ENCODE results near the gene DIP2C. TPM values are rescaled to one million over a fixed set of nuclear protein-coding genes. Genes with fewer than 3 reads are reported as not detected.

Gene DIP2C
- total RNA-seq, 2 donors from 2014 or later: 13.0 to 13.7 TPM

DNA sequence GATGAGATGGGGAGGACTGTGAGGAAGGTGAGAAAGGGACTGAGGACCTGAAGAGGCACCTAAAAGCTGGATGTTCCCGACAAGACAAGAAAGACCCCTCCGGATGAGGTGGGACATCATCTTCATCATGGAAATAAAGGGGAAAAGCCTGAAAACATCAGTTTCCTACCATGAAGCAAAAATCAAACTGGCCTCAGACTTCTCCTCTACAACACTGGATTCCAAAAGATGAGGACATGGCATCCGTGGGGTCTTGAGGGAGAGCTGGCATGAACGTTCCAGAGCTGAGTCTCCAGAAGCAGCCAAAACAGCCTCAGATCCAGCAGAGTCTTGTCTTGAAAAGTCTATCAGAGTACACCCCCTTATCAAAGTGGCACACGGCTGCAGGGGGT is 44.5 kb downstream of the DIP2C start:
- Mint-ChIP-seq H3K27me3 (ENCODE audit: insufficient read depth) (no peaks in the 10 kb centered on the region), H3K27ac (no peak overlapping the region), H3K9me3 (peaks cover 4% of the 10 kb centered on the region), H3K36me3 (ENCODE audit: low read depth) (peaks cover 13% of the 10 kb centered on the region), H3K4me3 (no peak overlapping the region), H3K4me1 (peaks cover 4% of the 10 kb centered on the region)
- Histone ChIP-seq H3K36me3 (ENCODE audit: control insufficient read depth, insufficient read depth, low read length) (no peaks in the 10 kb centered on the region), H3K9me3 (ENCODE audit: control insufficient read depth, low read length) (peaks cover 5% of the 10 kb centered on the region), H3K4me3 (ENCODE audit: low read length) (no peak overlapping the region), H3K4me1 (ENCODE audit: control insufficient read depth, insufficient read depth, low read length) (no peaks in the 10 kb centered on the region), H3K27ac (ENCODE audit: low read depth, low read length) (no peak overlapping the region), H3K9ac (ENCODE audit: extremely low read depth, low read length, poor library complexity, severe bottlenecking) (no peak overlapping the region), H3K27me3 (ENCODE audit: control insufficient read depth, insufficient read depth, low read length, poor library complexity, severe bottlenecking) (no peaks in the 10 kb centered on the region)
- 93 to 96% methylated on average over 4 to 5 of the region's 5 CpGs for WGBS, 2 experiments (ENCODE audit: insufficient coverage in 1 of 2, insufficient read length in 1 of 2)
- no peak for DNase-seq
- TF ChIP-seq, protein P1, sequence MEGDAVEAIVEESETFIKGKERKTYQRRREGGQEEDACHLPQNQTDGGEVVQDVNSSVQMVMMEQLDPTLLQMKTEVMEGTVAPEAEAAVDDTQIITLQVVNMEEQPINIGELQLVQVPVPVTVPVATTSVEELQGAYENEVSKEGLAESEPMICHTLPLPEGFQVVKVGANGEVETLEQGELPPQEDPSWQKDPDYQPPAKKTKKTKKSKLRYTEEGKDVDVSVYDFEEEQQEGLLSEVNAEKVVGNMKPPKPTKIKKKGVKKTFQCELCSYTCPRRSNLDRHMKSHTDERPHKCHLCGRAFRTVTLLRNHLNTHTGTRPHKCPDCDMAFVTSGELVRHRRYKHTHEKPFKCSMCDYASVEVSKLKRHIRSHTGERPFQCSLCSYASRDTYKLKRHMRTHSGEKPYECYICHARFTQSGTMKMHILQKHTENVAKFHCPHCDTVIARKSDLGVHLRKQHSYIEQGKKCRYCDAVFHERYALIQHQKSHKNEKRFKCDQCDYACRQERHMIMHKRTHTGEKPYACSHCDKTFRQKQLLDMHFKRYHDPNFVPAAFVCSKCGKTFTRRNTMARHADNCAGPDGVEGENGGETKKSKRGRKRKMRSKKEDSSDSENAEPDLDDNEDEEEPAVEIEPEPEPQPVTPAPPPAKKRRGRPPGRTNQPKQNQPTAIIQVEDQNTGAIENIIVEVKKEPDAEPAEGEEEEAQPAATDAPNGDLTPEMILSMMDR (conservative IDR thresholded peaks at IDR 0.05): no peak

DNA sequence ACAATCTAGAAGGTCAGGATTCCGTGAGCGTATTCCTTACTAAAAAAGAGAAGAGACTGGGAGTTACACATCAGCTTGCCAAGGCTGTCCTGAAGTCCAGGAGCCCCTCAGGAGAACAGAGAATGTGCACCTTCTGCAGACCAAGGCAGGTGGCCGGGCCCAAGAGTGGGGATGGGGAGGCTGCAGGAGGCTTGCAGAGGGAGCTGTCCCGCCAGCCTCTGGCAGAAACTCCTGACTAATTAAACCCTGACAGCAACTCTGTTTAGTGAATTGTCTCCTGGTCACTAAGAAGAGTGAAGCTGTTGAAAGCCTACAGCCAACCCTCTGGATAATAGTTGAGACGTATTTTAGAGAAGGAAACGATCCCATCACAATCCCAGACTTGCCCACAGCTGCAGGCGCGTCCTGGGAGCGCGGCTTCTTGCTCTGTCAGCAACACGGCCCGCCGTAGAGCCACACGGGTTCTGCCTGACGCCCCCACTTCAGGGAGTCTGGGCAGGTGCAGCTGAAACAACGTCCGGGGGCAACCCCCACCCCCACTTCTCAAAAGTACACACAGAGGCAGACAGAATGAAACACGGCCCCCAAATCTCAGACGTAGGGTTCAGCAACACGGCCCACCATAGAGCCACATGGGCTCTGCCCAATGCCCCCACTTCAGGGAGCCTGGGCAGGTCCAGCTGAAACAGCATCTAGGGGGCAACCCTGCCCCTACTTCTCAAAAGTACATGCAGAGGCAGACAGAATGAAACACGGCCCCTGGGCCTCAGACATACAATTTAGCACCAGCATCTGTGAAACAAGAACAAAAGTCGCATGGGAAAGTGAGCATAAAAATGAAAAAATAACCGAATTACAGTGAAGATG is 45.2 kb downstream of the DIP2C start:
- WGBS, 2 experiments (ENCODE audit: insufficient coverage in 1 of 2, insufficient read length in 1 of 2): 81 to 85% methylated on average over 9 to 23 of the region's 23 CpGs
- Histone ChIP-seq H3K4me3 (ENCODE audit: low read length) (no peak overlapping the region), H3K27ac (ENCODE audit: low read depth, low read length) (peak overlapping the region; percentile 17), H3K36me3 (ENCODE audit: control insufficient read depth, insufficient read depth, low read length) (no peaks in the 10 kb centered on the region), H3K9ac (ENCODE audit: extremely low read depth, low read length, poor library complexity, severe bottlenecking) (no peak overlapping the region), H3K27me3 (ENCODE audit: control insufficient read depth, insufficient read depth, low read length, poor library complexity, severe bottlenecking) (no peaks in the 10 kb centered on the region), H3K4me1 (ENCODE audit: control insufficient read depth, insufficient read depth, low read length) (no peaks in the 10 kb centered on the region), H3K9me3 (ENCODE audit: control insufficient read depth, low read length) (peaks cover 5% of the 10 kb centered on the region)
- Mint-ChIP-seq H3K9me3 (peaks cover 4% of the 10 kb centered on the region), H3K27ac (no peak overlapping the region), H3K36me3 (ENCODE audit: low read depth) (peaks cover 13% of the 10 kb centered on the region), H3K27me3 (ENCODE audit: insufficient read depth) (no peaks in the 10 kb centered on the region), H3K4me3 (no peak overlapping the region), H3K4me1 (no peaks in the 10 kb centered on the region)
- TF ChIP-seq, protein P1 (conservative IDR thresholded peaks at IDR 0.05): no peak
- peak; percentile 48 for DNase-seq

DNA sequence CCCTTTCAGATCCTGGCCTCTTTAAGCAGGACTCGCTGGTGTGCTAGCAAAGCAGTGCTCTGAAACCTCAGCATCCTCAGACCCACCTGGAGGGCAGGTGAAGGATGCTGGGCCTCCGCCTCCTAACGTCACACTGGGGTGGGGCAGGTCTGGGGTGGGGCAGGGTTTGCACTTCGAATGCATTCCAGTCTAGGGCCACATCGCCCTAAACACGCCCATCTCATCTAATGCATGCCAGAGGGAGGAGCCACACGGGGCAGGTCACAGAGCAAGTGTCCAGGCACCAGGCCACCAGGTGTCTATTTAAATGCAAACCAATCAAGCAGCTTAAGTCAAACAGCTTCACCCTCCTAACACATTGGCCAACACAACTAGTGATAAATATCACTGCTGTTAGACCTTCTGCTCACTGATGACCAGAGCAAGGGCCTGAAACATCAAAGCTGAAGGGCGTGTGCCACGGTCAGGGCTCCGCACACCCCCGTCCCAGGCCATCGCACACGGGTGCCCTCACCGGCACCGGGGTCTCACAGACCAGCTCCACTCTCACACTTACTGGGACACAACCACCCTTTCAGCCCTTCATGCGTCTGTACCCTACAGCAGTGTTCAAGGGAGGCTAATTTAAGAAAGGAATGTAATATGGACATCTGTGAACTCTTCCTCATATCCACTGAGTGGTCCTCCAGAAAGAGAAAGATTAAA is 47.1 kb downstream of the DIP2C start:
- Histone ChIP-seq H3K9me3 (ENCODE audit: control insufficient read depth, low read length) (peaks cover 5% of the 10 kb centered on the region), H3K27me3 (ENCODE audit: control insufficient read depth, insufficient read depth, low read length, poor library complexity, severe bottlenecking) (no peaks in the 10 kb centered on the region), H3K4me3 (ENCODE audit: low read length) (no peak overlapping the region), H3K9ac (ENCODE audit: extremely low read depth, low read length, poor library complexity, severe bottlenecking) (no peak overlapping the region), H3K4me1 (ENCODE audit: control insufficient read depth, insufficient read depth, low read length) (no peaks in the 10 kb centered on the region), H3K36me3 (ENCODE audit: control insufficient read depth, insufficient read depth, low read length) (no peaks in the 10 kb centered on the region), H3K27ac (ENCODE audit: low read depth, low read length) (no peak overlapping the region)
- H3K36me3 Mint-ChIP-seq (ENCODE audit: low read depth): peaks cover 13% of the 10 kb centered on the region
- peak overlapping the region; percentile 37 for H3K27ac Mint-ChIP-seq
- H3K9me3 Mint-ChIP-seq: peaks cover 4% of the 10 kb centered on the region
- H3K27me3 Mint-ChIP-seq (ENCODE audit: insufficient read depth): no peaks in the 10 kb centered on the region
- DNase-seq: no peak
- WGBS, 2 experiments (ENCODE audit: insufficient coverage in 1 of 2, insufficient read length in 1 of 2): 83 to 89% methylated on average over 8 to 16 of the region's 16 CpGs
- H3K4me3 Mint-ChIP-seq: no peak overlapping the region
- H3K4me1 Mint-ChIP-seq: peaks cover 7% of the 10 kb centered on the region
- TF ChIP-seq, protein P1 (conservative IDR thresholded peaks at IDR 0.05): no peak
